Ovary (tissue), 9 donors: ENCODE data around the gene MPP2. TPM values are rescaled to one million over a fixed set of nuclear protein-coding genes. Genes with fewer than 3 reads are reported as not detected.

Experiments used
- DNase-seq, 5 donors: peaks; one replicate each; pipeline ENCODE4 v3.0.0-alpha.2; 2019 to 2020
- H3K27ac ChIP-seq, 2 donors: fragments of 200-600 bp; one replicate each; pipeline versions ENCODE4 v1.5.1 to v1.8.0; 2019 to 2022
- H3K27me3 ChIP-seq: fragments of 200-600 bp; one replicate; pipeline ENCODE4 v1.8.0; 2022
- H3K36me3 ChIP-seq: fragments of 200-600 bp; sonication (generic); one replicate; pipeline ENCODE4 v1.5.1; 2019
- H3K4me1 ChIP-seq: one replicate; pipeline ENCODE4 v1.8.1; 2013; ENCODE audit warnings: mild to moderate bottlenecking, moderate library complexity; ENCODE audit not compliant: insufficient read depth
- H3K4me3 ChIP-seq: fragments of 200-600 bp; sonication (generic); one replicate; pipeline ENCODE4 v1.5.1; 2017
- H3K9me3 ChIP-seq, 2 donors: fragments of 200-600 bp in 1 of 2; sonication (generic) in 1 of 2; one replicate each; pipeline versions ENCODE4 v1.5.1 to v1.8.1; 2013 to 2019; ENCODE audit warnings: mild to moderate bottlenecking in 1 of 2, moderate library complexity in 1 of 2
- EP300 ChIP-seq: sonication (generic); formaldehyde crosslinking; IDR thresholded peaks from one replicate; pipeline ENCODE4 v1.6.1; 2017; ENCODE audit warnings: antibody characterized with exemption
- POLR2A ChIP-seq: fragments of 450-650 bp; IDR thresholded peaks from one replicate; pipeline ENCODE4 v1.6.1; 2017; ENCODE audit warnings: antibody characterized with exemption, mild to moderate bottlenecking, moderate library complexity
- WGBS, 3 donors: extraction: QIAGEN DNeasy Blood & Tissue Kit in 1 of 3; methylation state at CpG; one replicate each; pipeline versions ENCODE4 v1.1.5 to v1.1.7; 2013 to 2017; 5-methylcytosine and 5-hydroxymethylcytosine counted together
- intact Hi-C, 4 donors: fragments of 100-400 bp; cut with DNase I; formaldehyde crosslinking; loops; one replicate each; pipeline versions ENCODE4 v1.11.0 to v1.15.1; 2022 to 2023
- polyA plus RNA-seq, 2 donors: library from polyadenylated mRNA; stranded (reverse); fragments of 200-250 nt in 1 of 2; fragments of 350-450 nt in 1 of 2; fragmentation: Illumina TruSeq in 1 of 2; extraction: RNeasy Lipid Tissue Mini Kit (QIAGEN cat#74804) in 1 of 2; gene quantifications; one replicate each; pipeline ENCODE4 v1.2.3, GENCODE V29; 2013 to 2014
- total RNA-seq, 7 donors: library from RNA; depleted of rRNA in 2 of 7; stranded (reverse); fragments of >200 nt in 2 of 7; fragmentation: NEBNext Ultra II Directional in 3 of 7; extraction: Animal tissue kit (Norgen Biotek cat#: 25700) in 3 of 7; gene quantifications; one replicate each; pipeline versions ENCODE4 v1.1.0 to v1.2.4, GENCODE V29; 2016 to 2023
- TF ChIP-seq, protein P1 (sequence below), 3 donors: fragments of 450-650 bp in 2 of 3; fragments of 200-600 bp in 1 of 3; IDR thresholded peaks; one replicate each; pipeline versions ENCODE4 v1.5.1 to v1.8.0; 2016 to 2022; ENCODE audit warnings: antibody characterized with exemption in 3 of 3, mild to moderate bottlenecking in 1 of 3
- donor health status: DM: no; HTN: no; CAD: no; lungs with moderate emphysema.
- donor health status: DM: no; HTN: no; CAD: no.
- donor health status: Bipolar disorder and iron deficiency.
- donor health status: DM: yes; HTN: yes; CAD: no.
- donor health status: DM: no; HTN: no; CAD: no.
- donor health status: DM: yes; HTN: yes; CAD: no.

Gene MPP2
- total and polyA plus RNA-seq, 9 donors: 2.6 to 6.5 (median 4.9) TPM

- 91 to 95% (median 95%) methylated on average over 9 to 12 of the region's 12 CpGs for WGBS, 3 donors
- intact Hi-C loops: no loop called here
- Histone ChIP-seq H3K27ac (no peak overlapping the region), H3K36me3 (no peaks in the 10 kb centered on the region), H3K9me3 (no peaks in the 10 kb centered on the region), H3K27me3 (no peaks in the 10 kb centered on the region), H3K4me3 (no peak overlapping the region), H3K4me1 (no peaks in the 10 kb centered on the region)
- TF ChIP-seq, protein P1, sequence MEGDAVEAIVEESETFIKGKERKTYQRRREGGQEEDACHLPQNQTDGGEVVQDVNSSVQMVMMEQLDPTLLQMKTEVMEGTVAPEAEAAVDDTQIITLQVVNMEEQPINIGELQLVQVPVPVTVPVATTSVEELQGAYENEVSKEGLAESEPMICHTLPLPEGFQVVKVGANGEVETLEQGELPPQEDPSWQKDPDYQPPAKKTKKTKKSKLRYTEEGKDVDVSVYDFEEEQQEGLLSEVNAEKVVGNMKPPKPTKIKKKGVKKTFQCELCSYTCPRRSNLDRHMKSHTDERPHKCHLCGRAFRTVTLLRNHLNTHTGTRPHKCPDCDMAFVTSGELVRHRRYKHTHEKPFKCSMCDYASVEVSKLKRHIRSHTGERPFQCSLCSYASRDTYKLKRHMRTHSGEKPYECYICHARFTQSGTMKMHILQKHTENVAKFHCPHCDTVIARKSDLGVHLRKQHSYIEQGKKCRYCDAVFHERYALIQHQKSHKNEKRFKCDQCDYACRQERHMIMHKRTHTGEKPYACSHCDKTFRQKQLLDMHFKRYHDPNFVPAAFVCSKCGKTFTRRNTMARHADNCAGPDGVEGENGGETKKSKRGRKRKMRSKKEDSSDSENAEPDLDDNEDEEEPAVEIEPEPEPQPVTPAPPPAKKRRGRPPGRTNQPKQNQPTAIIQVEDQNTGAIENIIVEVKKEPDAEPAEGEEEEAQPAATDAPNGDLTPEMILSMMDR (IDR thresholded peaks at IDR 0.05): no peak
- no peak for TF ChIP-seq POLR2A
- no peak for TF ChIP-seq EP300
- DNase-seq: no peak
These were observed 81.8 kb downstream of the MPP2 start for GRCh38 chr17:43825567-43825966.

Other genes with a start within 250 kb of the MPP2 start
- gene MEOX1, start 245.6 kb downstream of the MPP2 start, total RNA-seq: 1 to 10 TPM in 4 of 7 donors, under 1 TPM in 2, not detected in 1; 0.22 to 3.8 (median 1.2) TPM
- 1 to 10 TPM in 1 of 2 donors, under 1 TPM in 1; 0.35 to 7.7 TPM for gene MEOX1, start 245.6 kb downstream of the MPP2 start, polyA plus RNA-seq
- not detected for gene SOST, start 148.7 kb downstream of the MPP2 start, total RNA-seq
- under 1 TPM in 1 of 2 donors, not detected in 1; 0.30 TPM for gene SOST, start 148.7 kb downstream of the MPP2 start, polyA plus RNA-seq
- gene DUSP3, start 128.6 kb downstream of the MPP2 start, total RNA-seq: 10 to 100 TPM; 14.2 to 38.7 (median 33.0) TPM
- gene DUSP3, start 128.6 kb downstream of the MPP2 start, polyA plus RNA-seq: 10 to 100 TPM; 13.4 to 60.4 TPM
- gene CFAP97D1, start 127.1 kb downstream of the MPP2 start, total RNA-seq: under 1 TPM in 1 of 7 donors, not detected in 6; 0.15 TPM
- gene CFAP97D1, start 127.1 kb downstream of the MPP2 start, polyA plus RNA-seq: not detected
- 10 to 100 TPM in 1 of 7 donors, 1 to 10 TPM in 6; 2.7 to 17.2 (median 4.4) TPM for gene MPP3, start 74.4 kb downstream of the MPP2 start, total RNA-seq
- 1 to 10 TPM; 2.7 to 2.9 TPM for gene MPP3, start 74.4 kb downstream of the MPP2 start, polyA plus RNA-seq
- 1 to 10 TPM in 5 of 7 donors, under 1 TPM in 2; 0.13 to 6.8 (median 1.2) TPM for gene CD300LG, start 60.4 kb downstream of the MPP2 start, total RNA-seq
- gene CD300LG, start 60.4 kb downstream of the MPP2 start, polyA plus RNA-seq: 1 to 10 TPM; 3.4 to 5.6 TPM
- not detected for gene PPY, start 34.9 kb upstream of the MPP2 start, total RNA-seq
- not detected for gene PPY, start 34.9 kb upstream of the MPP2 start, polyA plus RNA-seq
- 1 to 10 TPM in 1 of 7 donors, under 1 TPM in 1, not detected in 5; 0.69 to 1.1 TPM for gene PYY, start 46.4 kb upstream of the MPP2 start, total RNA-seq
- gene PYY, start 46.4 kb upstream of the MPP2 start, polyA plus RNA-seq: under 1 TPM in 1 of 2 donors, not detected in 1; 0.18 TPM
- 1 to 10 TPM in 5 of 7 donors, under 1 TPM in 2; 0.33 to 1.6 (median 1.3) TPM for gene NAGS, start 97.1 kb upstream of the MPP2 start, total RNA-seq
- 1 to 10 TPM in 1 of 2 donors, under 1 TPM in 1; 0.42 to 1.7 TPM for gene NAGS, start 97.1 kb upstream of the MPP2 start, polyA plus RNA-seq
- 10 to 100 TPM; 19.9 to 35.3 (median 23.5) TPM for gene TMEM101, start 107.4 kb upstream of the MPP2 start, total RNA-seq
- 10 to 100 TPM; 20.5 to 32.3 TPM for gene TMEM101, start 107.4 kb upstream of the MPP2 start, polyA plus RNA-seq
- 10 to 100 TPM; 21.3 to 54.6 (median 37.1) TPM for gene LSM12, start 159.1 kb upstream of the MPP2 start, total RNA-seq
- gene LSM12, start 159.1 kb upstream of the MPP2 start, polyA plus RNA-seq: 10 to 100 TPM; 17.1 to 29.2 TPM
- 10 to 100 TPM; 14.4 to 56.7 (median 36.2) TPM for gene G6PC3, start 163.2 kb upstream of the MPP2 start, total RNA-seq
- 10 to 100 TPM; 37.1 to 49.1 TPM for gene G6PC3, start 163.2 kb upstream of the MPP2 start, polyA plus RNA-seq
- 10 to 100 TPM; 35.1 to 97.6 (median 67.2) TPM for gene HDAC5, start 216.1 kb upstream of the MPP2 start, total RNA-seq
- gene HDAC5, start 216.1 kb upstream of the MPP2 start, polyA plus RNA-seq: 10 to 100 TPM; 11.4 to 75.8 TPM
- gene HROB, start 234.4 kb upstream of the MPP2 start, total RNA-seq: 1 to 10 TPM in 3 of 7 donors, under 1 TPM in 4; 0.86 to 6.3 (median 0.97) TPM
- gene HROB, start 234.4 kb upstream of the MPP2 start, polyA plus RNA-seq: 1 to 10 TPM; 1.0 TPM